Upper lobe of left lung (tissue), 6 donors: Measurements from ENCODE around the gene CENATAC. TPM values are rescaled to one million over a fixed set of nuclear protein-coding genes. Genes with fewer than 3 reads are reported as not detected.
A peak's percentile ranks its signal among the peaks of the same experiment; 100 is the strongest.

Source experiments
- ATAC-seq, 2 donors: fragments of 200-7000 bp; cut with Tn5 transposase; one replicate each; pipeline ENCODE4 v1.9.1; 2022; ENCODE audit warnings: mild to moderate bottlenecking in 2 of 2, moderate library complexity in 2 of 2; ENCODE audit not compliant: low FRiP score in 2 of 2
- DNase-seq, 2 donors: peaks; one replicate each; pipeline ENCODE4 v3.0.0-alpha.2; 2019 to 2020
- H3K27ac ChIP-seq, 4 donors: fragments of 200-600 bp; sonication (generic); one replicate each; pipeline ENCODE4 v1.5.1; 2016 to 2019
- H3K27me3 ChIP-seq, 4 donors: fragments of 200-600 bp; sonication (generic); one replicate each; pipeline ENCODE4 v1.5.1; 2017 to 2019
- H3K36me3 ChIP-seq, 4 donors: fragments of 200-600 bp; sonication (generic); one replicate each; pipeline ENCODE4 v1.5.1; 2016 to 2019
- H3K4me1 ChIP-seq, 4 donors: fragments of 200-600 bp; sonication (generic); one replicate each; pipeline ENCODE4 v1.5.1; 2018 to 2019
- H3K4me3 ChIP-seq, 4 donors: fragments of 200-600 bp; sonication (generic); one replicate each; pipeline ENCODE4 v1.5.1; 2017 to 2019; ENCODE audit warnings: mild to moderate bottlenecking in 2 of 4, moderate library complexity in 1 of 4
- H3K9me3 ChIP-seq, 4 donors: fragments of 200-600 bp; sonication (generic); one replicate each; pipeline ENCODE4 v1.5.1; 2018 to 2019
- CTCF ChIP-seq, 6 experiments: fragments of 450-650 bp in 4 of 6; fragments of 200-600 bp in 2 of 6; sonication (generic) in 2 of 6; IDR thresholded peaks; one replicate each; pipeline ENCODE4 v1.5.1; 2016 to 2019; ENCODE audit warnings: antibody characterized with exemption in 6 of 6
- EP300 ChIP-seq, 4 donors: sonication (generic); formaldehyde crosslinking; IDR thresholded peaks; one replicate each; pipeline ENCODE4 v1.5.1; 2017; ENCODE audit warnings: antibody characterized with exemption in 4 of 4, control low read depth in 2 of 4
- POLR2A ChIP-seq, 4 donors: fragments of 450-650 bp; IDR thresholded peaks; one replicate each; pipeline ENCODE4 v1.5.1; 2016 to 2017; ENCODE audit warnings: antibody characterized with exemption in 4 of 4, mild to moderate bottlenecking in 2 of 4
- POLR2AphosphoS5 ChIP-seq, 2 donors: sonication (generic); formaldehyde crosslinking; IDR thresholded peaks; one replicate each; pipeline ENCODE4 v1.5.1; 2017; ENCODE audit warnings: antibody characterized with exemption in 2 of 2
- WGBS, 2 donors: methylation state at CpG; one replicate each; pipeline ENCODE4 v1.1.5; 2017 to 2018; 5-methylcytosine and 5-hydroxymethylcytosine counted together
- total RNA-seq, 6 donors: library from RNA; depleted of rRNA in 4 of 6; stranded (reverse); fragments of >200 nt in 4 of 6; gene quantifications; one replicate each; pipeline versions ENCODE4 v1.1.0 to v1.2.1, GENCODE V29; 2016 to 2021
- donor health status: DM: no; HTN: no; CAD: no; lungs with moderate emphysema.
- donor health status: DM: no; HTN: yes; CAD: no; lungs with severe emphysema.

CENATAC gene
- total RNA-seq, 6 donors from 2014 or later = 44.3 to 407 (median 94.3) TPM

- ATAC-seq (no peak), DNase-seq (peak in 1 of 2 donors; percentile 80)
- 42 to 73% methylated on average over 11 to 32 of the region's 33 CpGs for WGBS, 2 donors
- Histone ChIP-seq H3K9me3 (no peaks in the 10 kb centered on the region), H3K4me1 (peaks cover 0 to 3% (median 0%) of the 10 kb centered on the region in 4 donors), H3K27ac (no peak within 1 kb of the TSS), H3K4me3 (no peak within 1 kb of the TSS), H3K36me3 (no peaks in the 10 kb centered on the region), H3K27me3 (no peaks in the 10 kb centered on the region)
- TF ChIP-seq CTCF (IDR thresholded peaks at IDR 0.05) (no peak), POLR2A (IDR thresholded peaks at IDR 0.05) (no peak), EP300 (IDR thresholded peaks at IDR 0.05) (no peak), POLR2AphosphoS5 (IDR thresholded peaks at IDR 0.05) (no peak)
Observed at GRCh38 chr11:118971646-118972045, 26.3 kb upstream of the CENATAC start, which contains the start of gene FOXR1. Gene FOXR1 (plus strand): TSS chr11:118971761. CDS start chr11:118971932, 171 bp downstream.

GRCh38 chr11:118973985-118974384, 24.0 kb upstream of the CENATAC start:
- 63 to 83% methylated on average over 2 of the region's 2 CpGs for WGBS, 2 donors
- Histone ChIP-seq H3K27ac (peak overlapping the region in 1 of 4 donors; percentile 18), H3K27me3 (no peaks in the 10 kb centered on the region), H3K4me1 (peaks cover 0 to 3% (median 0%) of the 10 kb centered on the region in 4 donors), H3K4me3 (no peak overlapping the region), H3K9me3 (no peaks in the 10 kb centered on the region), H3K36me3 (no peaks in the 10 kb centered on the region)
- TF ChIP-seq POLR2A (IDR thresholded peaks at IDR 0.05) = no peak
- no peak for TF ChIP-seq EP300 (IDR thresholded peaks at IDR 0.05)
- no peak for TF ChIP-seq POLR2AphosphoS5 (IDR thresholded peaks at IDR 0.05)
- TF ChIP-seq CTCF (IDR thresholded peaks at IDR 0.05) = no peak
- peak in 1 of 2 donors; percentile 42 for DNase-seq
- peak in 1 of 2 donors; percentile 69 for ATAC-seq

GRCh38 chr11:118975771-118976709, 21.9 kb upstream of the CENATAC start:
- no peak overlapping the region for H3K4me3 ChIP-seq
- ATAC-seq (peak in 1 of 2 donors; percentile 31), DNase-seq (no peak)
- no peaks in the 10 kb centered on the region for H3K36me3 ChIP-seq
- H3K27me3 ChIP-seq = no peaks in the 10 kb centered on the region
- H3K27ac ChIP-seq = no peak overlapping the region
- H3K9me3 ChIP-seq = no peaks in the 10 kb centered on the region
- H3K4me1 ChIP-seq = peaks cover 11 to 16% (median 12%) of the 10 kb centered on the region in 4 donors
- TF ChIP-seq POLR2A (IDR thresholded peaks at IDR 0.05) (no peak), EP300 (IDR thresholded peaks at IDR 0.05) (no peak), POLR2AphosphoS5 (IDR thresholded peaks at IDR 0.05) (no peak), CTCF (IDR thresholded peaks at IDR 0.05) (no peak)
- 75 to 80% methylated on average over 15 of the region's 15 CpGs for WGBS, 2 donors

- no peak overlapping the region for H3K27ac ChIP-seq
- no peaks in the 10 kb centered on the region for H3K9me3 ChIP-seq
- DNase-seq (no peak), ATAC-seq (peak in 1 of 2 donors; percentile 8)
- WGBS, 2 donors = 64 to 77% methylated on average over 4 to 9 of the region's 9 CpGs
- TF ChIP-seq POLR2A (IDR thresholded peaks at IDR 0.05) = no peak
- TF ChIP-seq CTCF (IDR thresholded peaks at IDR 0.05) = no peak
- TF ChIP-seq EP300 (IDR thresholded peaks at IDR 0.05) = no peak
- TF ChIP-seq POLR2AphosphoS5 (IDR thresholded peaks at IDR 0.05) = no peak
- peaks cover 11 to 16% (median 12%) of the 10 kb centered on the region in 4 donors for H3K4me1 ChIP-seq
- H3K4me3 ChIP-seq = no peak overlapping the region
- no peaks in the 10 kb centered on the region for H3K27me3 ChIP-seq
- H3K36me3 ChIP-seq = no peaks in the 10 kb centered on the region
Observed at GRCh38 chr11:118979434-118979833, 18.5 kb upstream of the CENATAC start.
